ENCODE measurements around the gene KCNH1.
A peak's percentile ranks its signal among the peaks of the same experiment; 100 is the strongest.
"Not testable (repeated sequence)": the region's sequence is repeated elsewhere in the genome, so short reads cannot be mapped to it uniquely, and the experiment has no call there.

KCNH1 gene

DNA sequence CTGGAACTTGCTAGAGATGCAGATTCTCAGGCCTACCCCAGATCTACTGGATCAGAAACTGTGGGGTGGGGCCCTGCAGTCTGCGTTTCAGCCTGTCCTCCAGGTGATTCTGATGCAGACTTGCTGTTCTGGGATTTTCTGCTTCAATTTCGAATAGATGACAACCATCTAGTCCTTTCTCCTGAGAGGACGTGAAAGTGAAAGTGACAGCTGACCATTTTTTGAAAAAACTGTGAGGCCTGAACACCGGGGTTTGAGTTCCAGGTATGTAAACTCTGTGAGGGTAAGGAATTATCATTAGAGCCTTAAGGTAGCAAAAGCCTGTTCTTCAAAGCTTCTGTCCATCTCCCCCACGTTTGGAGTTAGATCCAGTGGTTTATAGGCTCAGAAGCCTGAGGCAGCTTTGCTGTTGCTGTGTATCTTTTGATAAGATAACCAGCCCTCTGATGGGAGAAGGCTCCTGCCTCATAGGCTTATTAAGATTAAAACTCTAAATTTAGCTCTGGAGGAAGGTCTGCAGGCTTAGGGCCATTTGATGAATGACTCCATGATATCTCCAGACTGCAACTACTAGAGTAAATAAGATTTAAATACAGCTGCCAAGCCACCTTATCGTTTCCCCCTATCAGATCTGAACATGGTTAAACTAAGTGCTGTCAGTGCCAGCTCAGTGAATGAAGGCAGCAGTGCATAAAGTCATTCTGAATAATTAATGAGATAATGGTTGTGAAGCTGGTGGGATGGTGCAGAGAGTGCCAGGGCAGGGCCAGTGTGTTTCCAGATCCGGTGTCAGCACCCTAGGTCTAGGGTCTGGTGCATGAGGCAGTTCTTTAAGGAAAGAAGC is 470.0 kb downstream of the KCNH1 start:
- Histone ChIP-seq H3K27ac (ENCODE audit: low read length) (no peak overlapping the region), H3K9me3 (ENCODE audit: insufficient read depth, low read length) (no peaks in the 10 kb centered on the region), H2AFZ (ENCODE audit: low read depth, low read length) (0 out of 2 replicates have a peak overlapping the region, but pooled peaks have one; percentile 16)

DNA sequence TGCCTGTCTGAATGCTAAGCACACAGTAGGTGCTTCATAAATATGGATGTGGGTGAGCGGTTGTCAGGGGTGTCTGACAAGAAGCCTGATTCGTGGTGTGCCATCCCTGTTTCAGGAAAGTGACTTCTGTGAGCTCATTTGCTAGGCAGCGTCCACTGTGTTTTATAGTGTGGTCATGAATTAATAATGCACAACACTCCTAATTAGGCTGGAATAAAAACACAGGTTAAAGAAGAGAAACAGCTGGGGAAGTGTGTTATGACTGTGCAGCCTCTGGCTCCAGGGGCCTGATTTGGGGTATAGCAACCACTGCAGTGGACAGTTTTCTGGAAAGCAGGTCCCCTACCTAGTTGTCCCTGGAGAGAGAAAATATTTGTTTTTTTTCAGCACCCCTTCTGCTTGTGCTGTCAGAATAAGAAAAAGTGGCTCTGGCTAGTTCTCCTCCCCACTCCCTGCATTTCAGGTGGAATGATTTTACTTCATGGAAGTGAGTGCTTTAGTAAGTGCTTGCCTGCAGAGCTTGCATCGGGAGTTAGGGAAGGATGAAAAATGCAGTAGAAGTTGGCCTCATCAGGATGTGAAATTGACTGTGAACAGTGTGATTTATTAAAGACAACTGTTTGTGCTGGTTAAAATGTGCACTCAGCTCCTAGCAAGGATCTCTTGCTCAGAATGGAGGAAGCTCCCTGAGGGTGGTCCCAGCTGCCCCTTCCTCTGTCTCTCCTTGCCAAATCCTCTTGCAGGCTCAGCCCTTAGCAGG is 471.5 kb downstream of the KCNH1 start:
- H2AFZ ChIP-seq (ENCODE audit: low read depth, low read length), result no peak overlapping the region
- H3K79me2 ChIP-seq (ENCODE audit: low read length), result no peaks in the 10 kb centered on the region
- peaks cover 12% of the 10 kb centered on the region for H3K4me1 ChIP-seq (ENCODE audit: low read length)
- no peaks in the 10 kb centered on the region for H3K36me3 ChIP-seq (replicated peaks; ENCODE audit: low read depth, low read length)
- H3K4me3 ChIP-seq (ENCODE audit: low read length), result no peak overlapping the region
- no peak overlapping the region for H3K27ac ChIP-seq (ENCODE audit: low read length)
- no peak for TF ChIP-seq EZH2phosphoT487 (IDR thresholded peaks at IDR 0.05; ENCODE audit: low read depth)
- no peak for TF ChIP-seq CTCF (IDR thresholded peaks at IDR 0.05; ENCODE audit: low read depth, low read length)
- no peak overlapping the region for H3K9ac ChIP-seq (ENCODE audit: low read length)
- H3K9me3 ChIP-seq (ENCODE audit: insufficient read depth, low read length), result no peaks in the 10 kb centered on the region
- no peaks in the 10 kb centered on the region for H3K27me3 ChIP-seq (ENCODE audit: low read depth, low read length)
- no peak overlapping the region for H3K4me2 ChIP-seq (ENCODE audit: low read length)
- H4K20me1 ChIP-seq (ENCODE audit: insufficient read depth, low read length), result no peaks in the 10 kb centered on the region

More for the DNA sequence above, 470.0 kb downstream of the KCNH1 start:
- no peaks in the 10 kb centered on the region for H3K27me3 ChIP-seq (ENCODE audit: low read depth, low read length)
- H3K9ac ChIP-seq (ENCODE audit: low read length), result no peak overlapping the region
- H3K79me2 ChIP-seq (ENCODE audit: low read length), result no peaks in the 10 kb centered on the region
- no peaks in the 10 kb centered on the region for H3K36me3 ChIP-seq (replicated peaks; ENCODE audit: low read depth, low read length)
- H4K20me1 ChIP-seq (ENCODE audit: insufficient read depth, low read length), result no peaks in the 10 kb centered on the region
- no peak overlapping the region for H3K4me3 ChIP-seq (ENCODE audit: low read length)
- no peak for TF ChIP-seq EZH2phosphoT487 (IDR thresholded peaks at IDR 0.05; ENCODE audit: low read depth)
- no peak for TF ChIP-seq CTCF (IDR thresholded peaks at IDR 0.05; ENCODE audit: low read depth, low read length)
- peak overlapping the region; percentile 32 for H3K4me2 ChIP-seq (ENCODE audit: low read length)
- peaks cover 12% of the 10 kb centered on the region for H3K4me1 ChIP-seq (ENCODE audit: low read length)

DNA sequence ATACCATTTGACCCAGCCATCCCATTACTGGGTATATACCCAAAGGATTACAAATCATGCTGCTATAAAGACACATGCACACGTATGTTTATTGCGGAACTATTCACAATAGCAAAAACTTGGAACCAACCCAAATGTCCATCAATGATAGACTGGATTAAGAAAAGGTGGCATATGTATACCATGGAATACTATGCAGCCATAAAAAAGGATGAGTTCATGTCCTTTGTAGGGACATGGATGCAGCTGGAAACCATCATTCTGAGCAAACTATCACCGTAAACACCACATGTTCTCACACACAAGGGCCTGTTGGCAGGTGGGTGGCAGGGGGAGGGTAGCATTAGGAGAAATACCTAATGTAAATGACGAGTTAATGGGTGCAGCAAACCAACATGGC is 472.4 kb downstream of the KCNH1 start:
- H3K27ac ChIP-seq (ENCODE audit: low read length); H3K9me3 ChIP-seq (ENCODE audit: insufficient read depth, low read length); H3K79me2 ChIP-seq (ENCODE audit: low read length); H2AFZ ChIP-seq (ENCODE audit: low read depth, low read length); H3K27me3 ChIP-seq (ENCODE audit: low read depth, low read length); H3K36me3 ChIP-seq (replicated peaks; ENCODE audit: low read depth, low read length); H3K9ac ChIP-seq (ENCODE audit: low read length); H3K4me3 ChIP-seq (ENCODE audit: low read length); H4K20me1 ChIP-seq (ENCODE audit: insufficient read depth, low read length); H3K4me2 ChIP-seq (ENCODE audit: low read length): not testable (repeated sequence)
- peaks cover 12% of the 10 kb centered on the region for H3K4me1 ChIP-seq (ENCODE audit: low read length)

GRCh38 chr1:210657806-210658205 is 476.1 kb downstream of the KCNH1 start:
- peaks cover 2% of the 10 kb centered on the region for H3K4me1 ChIP-seq (ENCODE audit: low read length)
- H3K27me3 ChIP-seq (ENCODE audit: low read depth, low read length), result no peaks in the 10 kb centered on the region
- H2AFZ ChIP-seq (ENCODE audit: low read depth, low read length), result no peak overlapping the region
- H3K36me3 ChIP-seq (replicated peaks; ENCODE audit: low read depth, low read length), result no peaks in the 10 kb centered on the region
- no peak overlapping the region for H3K27ac ChIP-seq (ENCODE audit: low read length)
- no peak for TF ChIP-seq EZH2phosphoT487 (IDR thresholded peaks at IDR 0.05; ENCODE audit: low read depth)
- no peak for TF ChIP-seq CTCF (IDR thresholded peaks at IDR 0.05; ENCODE audit: low read depth, low read length)
- H3K4me2 ChIP-seq (ENCODE audit: low read length), result no peak overlapping the region
- no peak overlapping the region for H3K4me3 ChIP-seq (ENCODE audit: low read length)
- H4K20me1 ChIP-seq (ENCODE audit: insufficient read depth, low read length), result no peaks in the 10 kb centered on the region
- H3K79me2 ChIP-seq (ENCODE audit: low read length), result no peaks in the 10 kb centered on the region
- no peaks in the 10 kb centered on the region for H3K9me3 ChIP-seq (ENCODE audit: insufficient read depth, low read length)
- no peak overlapping the region for H3K9ac ChIP-seq (ENCODE audit: low read length)

Measured in OCI-LY3 (cell line).